IPS DF 6.9 (cell line): ENCODE data around the gene TSKS.
A peak's percentile ranks its signal among the peaks of the same experiment; 100 is the strongest.

ENCODE experiments used
- DNase-seq: peaks from one replicate; pipeline ENCODE4 v3.0.0-alpha.2; 2013; ENCODE audit warnings: low read depth, low spot score
- H3K27ac ChIP-seq: one replicate; pipeline ENCODE4 v1.5.1; 2013; ENCODE audit warnings: low read length, control low read depth
- H3K27me3 ChIP-seq: 2 replicates; pipeline ENCODE4 v1.6.1; 2013; ENCODE audit warnings: mild to moderate bottlenecking, low read length; ENCODE audit not compliant: control insufficient read depth, insufficient read depth
- H3K36me3 ChIP-seq: 2 replicates; pipeline ENCODE4 v1.6.1; 2013; ENCODE audit warnings: low read length; ENCODE audit not compliant: control insufficient read depth, insufficient read depth
- H3K4me1 ChIP-seq: 2 replicates; pipeline ENCODE4 v1.6.1; 2013; ENCODE audit warnings: low read length; ENCODE audit not compliant: control insufficient read depth, insufficient read depth
- H3K4me3 ChIP-seq: 2 replicates; pipeline ENCODE4 v1.5.1; 2013; ENCODE audit warnings: mild to moderate bottlenecking, low read length
- H3K9me3 ChIP-seq: 2 replicates; pipeline ENCODE4 v1.6.1; 2013; ENCODE audit warnings: low read length, inconsistent platforms; ENCODE audit not compliant: control insufficient read depth, insufficient read depth
- WGBS: extraction: QIAGEN DNeasy Blood & Tissue Kit; methylation state at CpG from one replicate; pipeline ENCODE4 v1.1.7; 2013; ENCODE audit warnings: mixed read lengths, missing lambda C conversion rate; ENCODE audit not compliant: insufficient read length, insufficient coverage; 5-methylcytosine and 5-hydroxymethylcytosine counted together

Gene TSKS

GRCh38 chr19:49805822-49806619 lies 42.9 kb upstream of the TSKS start:
- no peak overlapping the region for H3K4me3 ChIP-seq
- no peaks in the 10 kb centered on the region for H3K9me3 ChIP-seq
- H3K27ac ChIP-seq, result no peak overlapping the region
- H3K27me3 ChIP-seq, result no peaks in the 10 kb centered on the region
- WGBS, result 100% methylated on average over 1 of the region's 20 CpGs
- peaks cover 9% of the 10 kb centered on the region for H3K4me1 ChIP-seq
- DNase-seq, result no peak
- peaks cover 12% of the 10 kb centered on the region for H3K36me3 ChIP-seq

DNA sequence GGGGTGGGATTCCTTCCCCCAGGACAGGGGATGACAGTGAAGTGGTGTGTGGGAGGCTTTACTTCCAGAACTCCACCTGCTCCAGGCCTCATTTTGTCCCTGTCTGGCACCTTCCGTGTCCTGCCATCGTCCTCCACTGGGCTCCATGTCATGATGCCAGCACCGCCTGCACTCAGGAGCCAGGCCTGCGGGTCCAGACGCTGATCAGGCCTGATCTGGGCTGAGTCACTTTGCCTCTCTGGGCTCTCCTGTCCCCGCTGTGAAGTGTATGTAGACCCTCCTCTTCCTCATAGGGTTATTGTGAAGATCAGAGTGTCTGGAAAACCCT lies 40.4 kb upstream of the TSKS start:
- WGBS, result no CpG with 5 or more reads among the region's 6 CpGs
- no peaks in the 10 kb centered on the region for H3K27me3 ChIP-seq
- no peaks in the 10 kb centered on the region for H3K9me3 ChIP-seq
- no peak overlapping the region for H3K4me3 ChIP-seq
- no peak for DNase-seq
- H3K4me1 ChIP-seq, result peaks cover 4% of the 10 kb centered on the region; the same call in 1 of the 2 replicates
- peaks cover 22% of the 10 kb centered on the region for H3K36me3 ChIP-seq
- no peak overlapping the region for H3K27ac ChIP-seq

DNA sequence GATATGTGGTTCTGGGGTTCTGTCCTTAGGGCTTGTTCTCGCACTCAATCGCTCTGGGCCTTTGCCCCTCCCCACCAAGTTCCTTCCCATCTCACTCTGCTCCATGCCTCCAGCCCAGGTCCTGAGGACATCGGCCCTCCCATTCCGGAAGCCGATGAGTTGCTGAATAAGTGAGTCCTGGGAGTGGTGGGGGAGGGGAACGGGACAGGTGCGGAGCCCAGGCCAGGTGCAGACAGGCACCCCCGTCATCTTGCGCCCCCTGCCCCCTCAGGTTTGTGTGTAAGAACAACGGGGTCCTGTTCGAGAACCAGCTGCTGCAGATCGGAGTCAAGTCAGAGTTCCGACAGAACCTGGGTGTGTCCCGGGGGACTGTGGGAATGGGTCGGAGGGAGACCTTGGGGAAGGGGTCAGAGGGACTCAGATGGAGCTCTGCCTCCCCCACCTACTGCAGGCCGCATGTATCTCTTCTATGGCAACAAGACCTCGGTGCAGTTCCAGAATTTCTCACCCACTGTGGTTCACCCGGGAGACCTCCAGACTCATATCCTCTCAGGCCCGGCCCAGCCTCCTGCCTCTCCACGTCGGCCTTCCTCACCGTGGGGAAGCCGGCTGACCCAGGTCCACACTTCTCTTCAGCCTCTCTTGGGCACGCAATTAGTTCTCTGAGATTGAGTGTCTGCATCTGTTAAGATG lies 39.9 kb upstream of the TSKS start:
- no peak for DNase-seq
- no peak overlapping the region for H3K4me3 ChIP-seq
- H3K4me1 ChIP-seq, result peaks cover 4% of the 10 kb centered on the region; the same call in 1 of the 2 replicates
- no peaks in the 10 kb centered on the region for H3K27me3 ChIP-seq
- H3K27ac ChIP-seq, result no peak overlapping the region
- H3K9me3 ChIP-seq, result no peaks in the 10 kb centered on the region
- WGBS, result no CpG with 5 or more reads among the region's 24 CpGs
- peaks cover 22% of the 10 kb centered on the region for H3K36me3 ChIP-seq

GRCh38 chr19:49801966-49802661 lies 39.0 kb upstream of the TSKS start:
- Histone ChIP-seq H3K27ac (no peak overlapping the region), H3K9me3 (no peaks in the 10 kb centered on the region), H3K27me3 (no peaks in the 10 kb centered on the region), H3K4me3 (peak overlapping the region; percentile 11; the same call in 1 of the 2 replicates), H3K4me1 (peaks cover 4% of the 10 kb centered on the region; the same call in 1 of the 2 replicates), H3K36me3 (peaks cover 21% of the 10 kb centered on the region)
- no peak for DNase-seq
- no CpG with 5 or more reads among the region's 38 CpGs for WGBS

- no peaks in the 10 kb centered on the region for H3K27me3 ChIP-seq
- no peak overlapping the region for H3K4me3 ChIP-seq
- H3K4me1 ChIP-seq, result peaks cover 4% of the 10 kb centered on the region; the same call in 1 of the 2 replicates
- WGBS, result no CpG with 5 or more reads among the region's 32 CpGs
- DNase-seq, result no peak
- H3K9me3 ChIP-seq, result no peaks in the 10 kb centered on the region
- peaks cover 23% of the 10 kb centered on the region for H3K36me3 ChIP-seq
- H3K27ac ChIP-seq, result no peak overlapping the region
Observed at GRCh38 chr19:49801401-49801888, 38.3 kb upstream of the TSKS start.

GRCh38 chr19:49800771-49801170 lies 37.7 kb upstream of the TSKS start:
- Histone ChIP-seq H3K4me3 (no peak overlapping the region), H3K9me3 (no peaks in the 10 kb centered on the region), H3K36me3 (peaks cover 29% of the 10 kb centered on the region), H3K27ac (no peak overlapping the region), H3K27me3 (no peaks in the 10 kb centered on the region), H3K4me1 (peaks cover 4% of the 10 kb centered on the region; the same call in 1 of the 2 replicates)
- no CpG with 5 or more reads among the region's 10 CpGs for WGBS
- DNase-seq, result no peak

- no CpG with 5 or more reads among the region's 25 CpGs for WGBS
- peaks cover 4% of the 10 kb centered on the region; the same call in 1 of the 2 replicates for H3K4me1 ChIP-seq
- H3K9me3 ChIP-seq, result no peaks in the 10 kb centered on the region
- peaks cover 30% of the 10 kb centered on the region for H3K36me3 ChIP-seq
- no peak overlapping the region for H3K27ac ChIP-seq
- DNase-seq, result no peak
- H3K27me3 ChIP-seq, result no peaks in the 10 kb centered on the region
- H3K4me3 ChIP-seq, result no peak overlapping the region
Observed at GRCh38 chr19:49799798-49800376, 36.8 kb upstream of the TSKS start.

- no peak for DNase-seq
- H3K9me3 ChIP-seq, result no peaks in the 10 kb centered on the region
- no peak overlapping the region for H3K4me3 ChIP-seq
- H3K27me3 ChIP-seq, result no peaks in the 10 kb centered on the region
- no peak overlapping the region for H3K27ac ChIP-seq
- peaks cover 31% of the 10 kb centered on the region for H3K36me3 ChIP-seq
- H3K4me1 ChIP-seq, result peaks cover 4% of the 10 kb centered on the region; the same call in 1 of the 2 replicates
- WGBS, result no CpG with 5 or more reads among the region's 28 CpGs
Observed at GRCh38 chr19:49799271-49799797, 36.2 kb upstream of the TSKS start.

- WGBS, result no CpG with 5 or more reads among the region's 11 CpGs
- no peak for DNase-seq
- no peaks in the 10 kb centered on the region for H3K27me3 ChIP-seq
- peaks cover 4% of the 10 kb centered on the region; the same call in 1 of the 2 replicates for H3K4me1 ChIP-seq
- peaks cover 31% of the 10 kb centered on the region for H3K36me3 ChIP-seq
- no peak overlapping the region for H3K4me3 ChIP-seq
- no peaks in the 10 kb centered on the region for H3K9me3 ChIP-seq
- H3K27ac ChIP-seq, result no peak overlapping the region
Observed at GRCh38 chr19:49798574-49798973, 35.5 kb upstream of the TSKS start.

DNA sequence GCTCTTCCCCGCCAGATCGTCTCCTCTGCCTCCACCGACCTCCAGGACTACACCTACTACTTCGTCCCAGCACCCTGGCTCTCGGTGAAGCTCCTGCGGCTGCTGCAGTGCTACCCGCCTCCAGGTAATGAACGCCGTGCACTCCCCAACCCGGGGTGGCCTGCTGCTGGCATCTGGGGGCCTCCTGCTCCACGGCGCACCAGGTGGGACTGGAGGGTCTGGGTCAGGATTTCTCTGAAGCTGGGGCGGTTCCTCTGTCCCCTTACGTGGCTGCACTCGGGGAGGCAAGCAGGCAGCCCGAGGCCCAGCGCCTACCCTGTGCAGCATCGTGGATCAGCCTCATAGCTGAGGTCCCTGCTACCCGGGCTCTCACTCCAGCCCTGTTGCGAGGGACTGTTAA lies 32.5 kb upstream of the TSKS start:
- Histone ChIP-seq H3K9me3 (no peaks in the 10 kb centered on the region), H3K27me3 (no peaks in the 10 kb centered on the region), H3K4me3 (no peak overlapping the region), H3K27ac (no peak overlapping the region), H3K4me1 (no peaks in the 10 kb centered on the region), H3K36me3 (peaks cover 31% of the 10 kb centered on the region)
- no peak for DNase-seq
- no CpG with 5 or more reads among the region's 20 CpGs for WGBS
